Osteocyte (in vitro differentiated cells): Measurements from ENCODE around the gene ZBTB34. TPM values are rescaled to one million over a fixed set of nuclear protein-coding genes. Genes with fewer than 3 reads are reported as not detected.

Source experiments
- DNase-seq: peaks from one replicate; pipeline ENCODE4 v3.0.0; 2021; ENCODE audit warnings: mixed read lengths; ENCODE audit not compliant: unreplicated experiment; ENCODE audit errors: extremely low spot score
- H3K27ac Mint-ChIP-seq: one replicate; pipeline ENCODE4 v1.8.0; 2021; ENCODE audit warnings: mild to moderate bottlenecking, mixed read lengths; ENCODE audit not compliant: unreplicated experiment
- H3K27me3 Mint-ChIP-seq: one replicate; pipeline ENCODE4 v1.8.0; 2021; ENCODE audit warnings: mixed read lengths; ENCODE audit not compliant: unreplicated experiment
- H3K36me3 Mint-ChIP-seq: one replicate; pipeline ENCODE4 v1.8.0; 2021; ENCODE audit warnings: mixed read lengths; ENCODE audit not compliant: unreplicated experiment
- H3K4me1 Mint-ChIP-seq: one replicate; pipeline ENCODE4 v1.8.0; 2021; ENCODE audit warnings: mixed read lengths; ENCODE audit not compliant: unreplicated experiment
- H3K4me3 Mint-ChIP-seq: one replicate; pipeline ENCODE4 v1.8.0; 2021; ENCODE audit warnings: mild to moderate bottlenecking, moderate library complexity, mixed read lengths; ENCODE audit not compliant: unreplicated experiment
- H3K9me3 Mint-ChIP-seq: one replicate; pipeline ENCODE4 v1.8.0; 2021; ENCODE audit warnings: mixed read lengths; ENCODE audit not compliant: unreplicated experiment
- total RNA-seq: library from RNA; stranded (reverse); gene quantifications from 2 replicates; pipeline ENCODE4 v1.2.1, GENCODE V29; 2021
- TF ChIP-seq, protein P1 (sequence below): fragments of 200-600 bp; sonication (generic); IDR thresholded peaks from 2 replicates; pipeline ENCODE4 v1.5.0; 2021; ENCODE audit warnings: antibody characterized with exemption, mild to moderate bottlenecking, moderate library complexity

ZBTB34 gene
- total RNA-seq, 1 donor from 2014 or later, result 13.9 TPM

DNA sequence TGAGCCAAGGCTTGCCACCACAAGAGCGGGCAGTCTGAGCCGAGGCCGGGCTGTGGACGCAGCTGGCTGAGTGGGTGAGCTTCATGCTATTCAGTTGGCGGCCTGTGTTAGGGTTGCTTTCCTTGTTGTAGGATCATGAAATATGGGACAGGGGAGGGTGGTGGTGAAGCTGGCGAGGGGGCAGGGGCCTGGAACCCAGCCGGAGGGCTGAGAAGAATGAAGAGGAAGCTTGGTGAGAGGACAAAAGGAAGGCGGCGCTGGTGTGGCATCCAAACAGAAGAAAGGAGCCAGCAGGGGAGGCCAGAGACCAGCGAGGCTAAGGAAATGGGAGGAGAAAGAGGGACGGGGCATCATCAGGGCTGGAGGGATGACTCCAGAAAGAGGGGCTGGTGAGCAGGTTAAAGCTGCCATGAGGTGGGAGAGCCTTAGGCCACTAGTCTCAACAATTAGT lies 72.5 kb downstream of the ZBTB34 start:
- Mint-ChIP-seq H3K27me3 (peaks cover 3% of the 10 kb centered on the region), H3K27ac (no peak overlapping the region), H3K4me1 (no peaks in the 10 kb centered on the region), H3K9me3 (no peaks in the 10 kb centered on the region), H3K36me3 (no peaks in the 10 kb centered on the region), H3K4me3 (no peak overlapping the region)
- TF ChIP-seq, protein P1, sequence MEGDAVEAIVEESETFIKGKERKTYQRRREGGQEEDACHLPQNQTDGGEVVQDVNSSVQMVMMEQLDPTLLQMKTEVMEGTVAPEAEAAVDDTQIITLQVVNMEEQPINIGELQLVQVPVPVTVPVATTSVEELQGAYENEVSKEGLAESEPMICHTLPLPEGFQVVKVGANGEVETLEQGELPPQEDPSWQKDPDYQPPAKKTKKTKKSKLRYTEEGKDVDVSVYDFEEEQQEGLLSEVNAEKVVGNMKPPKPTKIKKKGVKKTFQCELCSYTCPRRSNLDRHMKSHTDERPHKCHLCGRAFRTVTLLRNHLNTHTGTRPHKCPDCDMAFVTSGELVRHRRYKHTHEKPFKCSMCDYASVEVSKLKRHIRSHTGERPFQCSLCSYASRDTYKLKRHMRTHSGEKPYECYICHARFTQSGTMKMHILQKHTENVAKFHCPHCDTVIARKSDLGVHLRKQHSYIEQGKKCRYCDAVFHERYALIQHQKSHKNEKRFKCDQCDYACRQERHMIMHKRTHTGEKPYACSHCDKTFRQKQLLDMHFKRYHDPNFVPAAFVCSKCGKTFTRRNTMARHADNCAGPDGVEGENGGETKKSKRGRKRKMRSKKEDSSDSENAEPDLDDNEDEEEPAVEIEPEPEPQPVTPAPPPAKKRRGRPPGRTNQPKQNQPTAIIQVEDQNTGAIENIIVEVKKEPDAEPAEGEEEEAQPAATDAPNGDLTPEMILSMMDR, result no peak
- peak; percentile 73 for DNase-seq

DNA sequence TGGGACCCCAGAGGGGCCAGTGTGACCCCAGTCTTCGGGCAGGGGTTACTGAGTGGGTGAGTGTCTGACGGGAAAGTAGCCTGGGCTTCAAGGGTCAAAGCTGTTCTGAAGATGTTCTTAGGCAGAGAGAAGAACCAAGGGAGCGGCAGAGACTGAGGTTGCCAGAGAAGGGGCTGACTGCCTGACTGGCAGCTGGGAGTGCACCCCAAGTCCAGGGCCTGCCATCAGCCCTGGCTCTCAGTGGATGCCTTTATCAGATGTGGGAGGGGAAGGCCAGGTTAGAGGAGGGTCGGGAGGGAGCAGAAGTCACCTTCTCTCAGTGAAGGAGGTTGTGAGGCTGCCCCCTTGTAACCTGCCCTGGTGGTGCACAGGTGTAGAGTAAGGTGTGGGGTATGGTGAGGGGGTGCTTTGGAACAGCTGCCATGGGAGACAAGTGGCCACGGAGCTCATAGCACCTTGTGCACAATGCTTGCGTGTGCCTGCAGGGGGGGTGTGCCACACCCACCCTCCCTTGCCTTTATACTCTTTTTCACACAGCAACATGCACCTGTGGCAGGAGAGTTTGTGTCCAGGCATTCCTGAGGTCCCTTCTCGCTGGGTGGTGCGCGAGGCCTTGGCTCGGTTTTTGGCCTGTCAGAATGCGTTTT lies 73.0 kb downstream of the ZBTB34 start:
- H3K9me3 Mint-ChIP-seq, result no peaks in the 10 kb centered on the region
- H3K27me3 Mint-ChIP-seq, result peaks cover 3% of the 10 kb centered on the region
- no peaks in the 10 kb centered on the region for H3K4me1 Mint-ChIP-seq
- H3K27ac Mint-ChIP-seq, result no peak overlapping the region
- no peaks in the 10 kb centered on the region for H3K36me3 Mint-ChIP-seq
- TF ChIP-seq, protein P1, result no peak
- no peak overlapping the region for H3K4me3 Mint-ChIP-seq
- no peak for DNase-seq

DNA sequence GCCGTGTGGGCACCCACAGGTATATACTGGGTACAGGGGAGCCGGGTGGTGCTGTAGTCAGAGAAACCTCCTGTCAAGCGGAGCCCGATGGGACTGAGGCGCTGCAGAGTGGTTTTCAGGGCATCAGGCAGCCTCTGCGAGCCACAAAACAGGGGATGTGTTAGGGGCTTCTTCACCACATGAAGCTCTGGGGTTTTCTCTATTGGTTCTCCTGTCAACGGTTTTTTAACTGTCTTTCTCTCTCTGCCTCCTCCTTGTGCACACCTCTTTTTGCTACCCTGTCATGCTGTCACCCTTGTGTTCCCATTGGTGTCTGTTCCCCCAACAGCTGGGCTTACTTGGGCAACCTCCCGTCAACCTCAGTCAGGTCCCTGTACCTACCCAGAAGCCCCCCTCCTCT lies 74.0 kb downstream of the ZBTB34 start:
- H3K27me3 Mint-ChIP-seq, result no peaks in the 10 kb centered on the region
- no peak overlapping the region for H3K27ac Mint-ChIP-seq
- TF ChIP-seq, protein P1, result no peak
- H3K36me3 Mint-ChIP-seq, result no peaks in the 10 kb centered on the region
- no peak for DNase-seq
- H3K9me3 Mint-ChIP-seq, result no peaks in the 10 kb centered on the region
- H3K4me1 Mint-ChIP-seq, result no peaks in the 10 kb centered on the region
- H3K4me3 Mint-ChIP-seq, result no peak overlapping the region

Other genes with a start within 250 kb of the ZBTB34 start
- 0.18 and 0.27 TPM in 2 replicates for gene LMX1B, start 246.7 kb upstream of the ZBTB34 start, total RNA-seq
- gene ZBTB43, start 55.6 kb upstream of the ZBTB34 start, total RNA-seq, result 17.1 and 20.3 TPM in 2 replicates
- 8.7 and 9.9 TPM in 2 replicates for gene RALGPS1, start 54.1 kb downstream of the ZBTB34 start, total RNA-seq